Type B pancreatic cell (in vitro differentiated cells): ENCODE measurements around the gene PTPRK. TPM values are rescaled to one million over a fixed set of nuclear protein-coding genes. Genes with fewer than 3 reads are reported as not detected.

Experiments
- DNase-seq: peaks from one replicate; pipeline ENCODE4 v3.0.0; 2021; ENCODE audit warnings: mixed read lengths; ENCODE audit not compliant: unreplicated experiment; ENCODE audit errors: extremely low spot score
- H3K27ac Mint-ChIP-seq: 2 replicates; pipeline ENCODE4 v1.8.0; 2021; ENCODE audit warnings: mild to moderate bottlenecking, mixed read lengths
- H3K27me3 Mint-ChIP-seq: 2 replicates; pipeline ENCODE4 v1.8.0; 2021; ENCODE audit warnings: mixed read lengths
- H3K36me3 Mint-ChIP-seq: 2 replicates; pipeline ENCODE4 v1.8.0; 2021; ENCODE audit warnings: mixed read lengths
- H3K4me1 Mint-ChIP-seq: one replicate; pipeline ENCODE4 v1.8.0; 2021; ENCODE audit warnings: mixed read lengths; ENCODE audit not compliant: unreplicated experiment
- H3K4me3 Mint-ChIP-seq: 2 replicates; pipeline ENCODE4 v1.8.0; 2021; ENCODE audit warnings: mild to moderate bottlenecking, mixed read lengths
- H3K9me3 Mint-ChIP-seq: 2 replicates; pipeline ENCODE4 v1.8.0; 2021; ENCODE audit warnings: mixed read lengths
- CTCF ChIP-seq: fragments of 200-600 bp; sonication (generic); conservative IDR thresholded peaks from 2 replicates; pipeline ENCODE4 v1.5.0; 2021; ENCODE audit warnings: antibody characterized with exemption, mild to moderate bottlenecking
- total RNA-seq: library from RNA; stranded (reverse); gene quantifications from 2 replicates; pipeline ENCODE4 v1.2.1, GENCODE V29; 2021; ENCODE audit warnings: low replicate concordance

PTPRK gene
- total RNA-seq, 1 donor from 2014 or later: 63.4 TPM

GRCh38 chr6:128233531-128233930 is 286.9 kb downstream of the PTPRK start:
- Mint-ChIP-seq H3K4me3 (no peak overlapping the region), H3K27ac (no peak overlapping the region), H3K4me1 (no peaks in the 10 kb centered on the region), H3K9me3 (no peaks in the 10 kb centered on the region), H3K27me3 (no peaks in the 10 kb centered on the region), H3K36me3 (peaks cover 9% of the 10 kb centered on the region)
- DNase-seq: no peak
- TF ChIP-seq CTCF: no peak

GRCh38 chr6:128230267-128230989 is 290.0 kb downstream of the PTPRK start:
- no peak for DNase-seq
- TF ChIP-seq CTCF: no peak
- Mint-ChIP-seq H3K36me3 (peaks cover 14% of the 10 kb centered on the region), H3K4me1 (no peaks in the 10 kb centered on the region), H3K27ac (no peak overlapping the region), H3K4me3 (no peak overlapping the region), H3K27me3 (no peaks in the 10 kb centered on the region), H3K9me3 (no peaks in the 10 kb centered on the region)

GRCh38 chr6:128225612-128226011 is 294.8 kb downstream of the PTPRK start:
- H3K4me3 Mint-ChIP-seq: no peak overlapping the region
- no peak overlapping the region for H3K27ac Mint-ChIP-seq
- DNase-seq: no peak
- H3K36me3 Mint-ChIP-seq: peaks cover 5% of the 10 kb centered on the region
- no peaks in the 10 kb centered on the region for H3K9me3 Mint-ChIP-seq
- no peaks in the 10 kb centered on the region for H3K4me1 Mint-ChIP-seq
- no peaks in the 10 kb centered on the region for H3K27me3 Mint-ChIP-seq
- TF ChIP-seq CTCF: no peak

- no peak for DNase-seq
- Mint-ChIP-seq H3K27ac (no peak overlapping the region), H3K4me3 (no peak overlapping the region), H3K36me3 (peaks cover 18% of the 10 kb centered on the region), H3K27me3 (no peaks in the 10 kb centered on the region), H3K4me1 (no peaks in the 10 kb centered on the region), H3K9me3 (no peaks in the 10 kb centered on the region)
- no peak for TF ChIP-seq CTCF
Measured at GRCh38 chr6:128216917-128217316, 303.5 kb downstream of the PTPRK start.

- no peak overlapping the region for H3K4me3 Mint-ChIP-seq
- H3K9me3 Mint-ChIP-seq: no peaks in the 10 kb centered on the region
- TF ChIP-seq CTCF: no peak
- peaks cover 24% of the 10 kb centered on the region for H3K4me1 Mint-ChIP-seq
- DNase-seq: no peak
- peaks cover 12% of the 10 kb centered on the region for H3K36me3 Mint-ChIP-seq
- H3K27ac Mint-ChIP-seq: no peak overlapping the region
- no peaks in the 10 kb centered on the region for H3K27me3 Mint-ChIP-seq
Measured at GRCh38 chr6:128209771-128210170, 310.6 kb downstream of the PTPRK start.
